OCI-LY1 (cell line): ENCODE measurements around the gene KRT78.

Experiments
- CTCF ChIP-seq: fragments of 200-600 bp; sonication (generic), shearing (Covaris generic); IDR thresholded peaks from 2 replicates; pipeline ENCODE4 v1.5.1; 2017; ENCODE audit warnings: mild to moderate bottlenecking, antibody characterized with exemption, low read length, moderate library complexity, mixed read lengths
- EZH2 ChIP-seq: fragments of 200-600 bp; sonication (generic), shearing (Covaris generic); IDR thresholded peaks from 2 replicates; pipeline ENCODE4 v1.8.0; 2017; ENCODE audit warnings: borderline replicate concordance, mixed run types, mild to moderate bottlenecking, antibody characterized with exemption, low read length, moderate library complexity, mixed read lengths

GRCh38 chr12:52892974-52893373, 44.2 kb upstream of the KRT78 start:
- TF ChIP-seq CTCF: no peak
- TF ChIP-seq EZH2: no peak
